ENCODE measurements around the gene CRYL1.

Gene CRYL1

DNA sequence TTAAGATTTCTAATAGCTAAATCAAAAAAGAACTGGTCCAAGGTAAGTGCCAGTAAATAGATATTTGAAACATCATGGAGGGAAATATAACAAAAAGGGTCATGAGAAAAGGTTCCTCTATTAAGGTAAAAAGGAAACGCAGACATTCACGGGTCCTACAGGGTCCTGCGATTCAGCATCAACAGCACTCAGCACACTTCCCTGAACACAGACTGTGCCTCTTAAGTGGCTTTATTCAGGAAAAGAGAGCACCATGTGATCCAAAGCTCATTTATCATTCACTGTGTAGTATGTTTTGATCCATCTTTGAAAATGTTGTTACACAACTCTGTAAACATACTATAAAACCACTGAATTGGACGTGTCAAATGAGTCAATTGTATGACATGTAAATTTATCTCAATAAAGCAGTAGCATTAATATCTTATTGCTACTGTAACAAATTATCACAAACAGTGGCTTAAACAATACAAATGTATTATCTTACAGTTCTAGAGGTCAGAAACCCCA is 33.7 kb downstream of the CRYL1 start:
- DNase-seq: no peak

- no peak for DNase-seq
Measured at GRCh38 chr13:20489185-20489820, 36.4 kb downstream of the CRYL1 start.

DNA sequence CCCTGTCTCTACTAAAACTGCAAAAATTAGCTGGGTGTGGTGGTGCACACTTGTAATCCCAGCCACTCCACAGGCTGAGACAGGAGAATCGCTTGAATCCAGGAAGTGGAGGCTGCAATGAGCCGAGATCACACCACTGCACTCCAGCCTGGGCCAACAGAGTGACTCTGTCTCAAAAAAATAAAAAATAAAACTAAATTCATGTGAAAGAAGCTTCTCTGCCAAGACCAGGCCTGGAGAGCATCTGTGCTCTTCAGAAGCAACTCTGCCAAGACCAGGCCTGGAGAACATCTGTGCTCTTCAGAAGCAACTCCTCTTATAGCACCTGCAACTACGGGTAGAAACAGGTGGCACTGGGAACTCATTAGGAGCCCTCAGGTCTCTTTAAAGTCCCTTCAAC is 37.7 kb downstream of the CRYL1 start:
- no peak for DNase-seq

DNA sequence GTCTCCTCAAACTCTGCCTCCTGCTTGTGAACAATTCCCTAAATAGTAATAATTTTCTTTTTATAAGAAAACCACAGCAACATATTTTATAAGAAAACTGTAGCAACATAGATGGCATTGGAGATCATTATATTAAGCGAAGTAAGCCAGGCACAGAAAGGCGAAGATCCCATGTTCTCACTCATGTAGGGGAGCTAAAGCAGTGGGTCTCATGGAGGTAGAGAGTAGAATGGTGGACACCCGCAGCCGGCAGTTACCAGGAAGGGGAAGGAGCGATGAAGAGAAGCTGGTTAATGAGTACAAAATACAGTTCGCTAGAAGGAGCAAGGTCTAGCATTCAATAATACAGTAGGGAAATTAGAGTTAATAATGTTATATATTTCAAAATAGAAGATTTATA is 42.9 kb downstream of the CRYL1 start:
- DNase-seq: no peak

GRCh38 chr13:20482275-20482761 is 43.3 kb downstream of the CRYL1 start:
- no peak for DNase-seq

DNA sequence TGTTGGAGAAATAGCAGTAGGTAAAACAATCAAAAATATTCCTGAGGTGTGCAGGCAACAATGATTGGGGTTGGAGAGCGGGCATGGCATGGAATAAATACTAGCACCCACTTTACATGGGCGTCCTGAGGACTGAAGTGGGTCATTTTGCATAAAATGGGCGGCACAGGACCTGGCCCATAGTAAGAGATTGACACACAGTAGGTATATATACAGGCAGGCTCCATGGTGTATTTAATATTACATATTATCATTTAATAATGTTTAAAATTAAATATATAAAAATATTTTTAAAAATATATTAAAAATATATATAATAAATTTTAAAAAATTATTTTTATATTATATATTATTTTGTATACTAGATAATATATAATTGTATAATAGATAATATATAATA is 48.3 kb downstream of the CRYL1 start:
- DNase-seq: no peak

DNA sequence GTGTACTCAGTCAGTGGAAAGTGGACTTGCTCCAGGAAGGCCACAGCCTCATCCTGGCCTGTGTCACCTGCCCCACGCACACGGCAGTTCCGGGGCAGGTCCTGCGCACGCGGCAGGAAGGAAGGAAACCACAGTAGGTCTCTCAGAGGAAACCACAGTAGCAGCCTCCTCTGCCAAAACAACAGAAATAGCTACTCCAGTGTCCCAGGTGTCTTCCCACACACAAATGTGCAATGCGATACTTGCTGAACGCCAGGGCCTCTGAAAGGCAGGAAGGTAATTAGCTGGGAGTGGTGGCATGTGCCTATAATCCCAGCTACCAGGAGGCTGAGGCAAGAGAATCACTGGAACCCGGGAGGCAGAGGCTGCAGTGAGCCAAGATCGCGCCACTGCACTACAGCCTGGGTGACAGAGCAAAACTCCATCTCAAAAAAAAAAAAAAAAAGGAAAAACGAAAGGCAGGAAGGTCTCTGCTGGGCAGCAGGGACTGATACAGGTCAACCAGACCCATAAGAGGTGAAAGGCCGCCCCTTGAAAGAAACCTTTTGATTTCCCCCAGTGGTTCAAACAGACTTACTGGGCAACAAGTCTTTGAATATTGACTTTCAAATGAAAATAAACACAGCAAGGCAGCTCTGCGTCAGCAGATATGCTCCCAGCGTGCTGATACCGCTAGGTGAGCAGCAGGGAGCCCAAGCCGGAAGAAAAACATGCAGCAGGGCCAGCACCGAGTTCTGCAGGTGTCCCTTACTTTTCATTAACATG is 49.5 kb downstream of the CRYL1 start:
- DNase-seq: no peak

DNA sequence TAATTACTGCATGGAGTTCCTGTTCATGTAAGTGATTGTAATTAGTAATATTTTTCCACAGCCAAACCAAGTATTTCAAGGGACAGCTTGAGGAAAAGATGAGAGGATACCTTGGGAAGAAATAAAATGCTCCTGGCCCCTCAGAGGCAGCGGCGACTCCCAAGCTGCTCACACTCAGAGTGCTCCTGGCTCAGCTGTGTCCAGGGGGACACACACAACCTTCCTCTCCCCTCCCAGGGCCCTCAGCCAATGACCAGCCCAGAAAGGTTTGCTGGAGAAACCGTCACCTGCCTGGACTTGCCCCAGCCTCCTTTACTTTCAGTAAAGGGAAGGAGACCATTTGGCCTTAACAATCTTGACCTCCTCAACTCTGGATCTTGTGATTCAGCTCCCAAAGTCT is 51.1 kb downstream of the CRYL1 start:
- DNase-seq: no peak

DNA sequence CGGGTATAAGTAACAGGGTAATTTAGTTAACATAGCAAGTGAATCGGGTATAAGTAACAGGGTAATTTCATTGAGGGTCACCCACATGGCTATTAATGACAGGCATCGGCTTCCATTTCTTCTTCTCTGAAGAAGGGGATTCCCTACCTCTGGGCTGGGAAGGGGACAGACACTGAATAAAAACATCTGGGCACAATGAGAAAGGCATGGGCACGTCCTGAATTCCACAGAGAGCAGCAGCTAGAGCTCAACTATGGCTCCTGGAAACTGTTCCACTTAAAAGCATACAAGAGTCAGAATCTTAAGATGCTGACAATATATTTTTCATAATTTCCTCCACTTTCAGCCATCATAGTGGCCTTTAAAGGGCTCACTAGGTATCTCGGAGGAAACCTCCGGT is 51.8 kb downstream of the CRYL1 start:
- no peak for DNase-seq

- no peak for DNase-seq
Measured at GRCh38 chr13:20473139-20473538, 52.5 kb downstream of the CRYL1 start.

- no peak for DNase-seq
Measured at GRCh38 chr13:20472531-20472930, 53.1 kb downstream of the CRYL1 start.

GRCh38 chr13:20470136-20470535 is 55.5 kb downstream of the CRYL1 start:
- DNase-seq: no peak

GRCh38 chr13:20466371-20466770 is 59.3 kb downstream of the CRYL1 start:
- no peak for DNase-seq

- DNase-seq: no peak
Measured at GRCh38 chr13:20465218-20465879, 60.3 kb downstream of the CRYL1 start.

GRCh38 chr13:20462921-20463320 is 62.7 kb downstream of the CRYL1 start:
- DNase-seq: no peak

DNA sequence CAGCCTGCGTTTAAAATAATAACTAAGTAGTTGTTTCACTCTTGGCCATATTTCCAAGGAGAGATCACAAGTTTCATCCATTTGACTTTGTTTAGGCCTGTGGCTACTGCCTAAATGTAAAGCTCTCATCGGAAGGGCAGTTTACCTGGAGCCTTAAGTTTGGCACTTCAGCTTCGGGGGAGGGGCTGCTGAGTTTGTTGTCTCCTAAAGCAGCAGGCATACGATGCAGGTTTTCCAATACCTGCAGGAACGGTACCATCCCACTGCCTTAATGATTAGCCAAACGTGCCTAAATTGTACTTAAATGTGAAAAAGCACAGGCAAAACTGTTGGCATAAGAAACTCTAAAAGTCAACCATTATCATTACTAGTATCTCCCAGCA is 63.1 kb downstream of the CRYL1 start:
- no peak for DNase-seq

GRCh38 chr13:20461860-20462532 is 63.7 kb downstream of the CRYL1 start:
- no peak for DNase-seq

- no peak for DNase-seq
Measured at GRCh38 chr13:20461481-20461859, 64.2 kb downstream of the CRYL1 start.

DNA sequence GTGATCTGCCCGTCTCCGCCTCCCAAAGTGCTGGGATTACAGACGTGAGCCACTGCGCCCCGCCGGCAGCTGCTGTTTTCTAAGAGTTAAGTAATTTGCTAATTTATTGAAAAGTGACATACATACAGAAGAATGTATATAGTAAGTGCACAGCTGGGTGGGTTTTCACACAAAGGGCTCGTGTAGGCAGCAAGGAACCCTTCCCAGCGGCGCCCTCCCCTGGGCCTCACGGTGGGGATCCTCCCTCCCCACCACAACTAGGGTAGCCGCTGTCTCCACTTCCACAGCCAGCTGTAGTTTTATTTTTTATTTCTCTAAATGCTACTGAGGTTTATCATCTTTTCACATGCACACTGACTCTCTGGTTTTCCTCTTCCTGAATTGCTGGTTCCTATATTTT is 64.9 kb downstream of the CRYL1 start:
- no peak for DNase-seq

GRCh38 chr13:20457670-20458069 is 68.0 kb downstream of the CRYL1 start:
- no peak for DNase-seq

DNA sequence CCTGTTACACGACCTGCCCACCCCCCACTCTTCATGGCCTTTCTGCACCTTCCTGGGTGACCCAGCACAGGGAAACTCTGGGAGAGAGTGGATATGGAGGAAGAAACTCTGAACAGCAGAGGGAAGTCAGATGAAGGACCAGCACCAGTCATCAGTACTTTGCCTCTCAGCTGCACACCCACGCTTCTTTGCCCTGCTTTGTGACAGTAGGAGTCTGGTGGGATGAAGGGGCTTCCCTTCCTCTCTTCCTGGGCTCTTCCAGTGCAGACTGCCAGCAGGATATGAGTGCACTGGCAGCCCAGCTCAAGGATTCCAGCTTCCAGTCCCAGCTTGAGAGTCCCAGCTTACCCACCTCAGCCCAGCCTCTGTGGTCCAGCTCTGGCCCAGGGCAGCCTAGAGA is 68.9 kb downstream of the CRYL1 start:
- no peak for DNase-seq

- DNase-seq: no peak
Measured at GRCh38 chr13:20451397-20451796, 74.3 kb downstream of the CRYL1 start.

DNA sequence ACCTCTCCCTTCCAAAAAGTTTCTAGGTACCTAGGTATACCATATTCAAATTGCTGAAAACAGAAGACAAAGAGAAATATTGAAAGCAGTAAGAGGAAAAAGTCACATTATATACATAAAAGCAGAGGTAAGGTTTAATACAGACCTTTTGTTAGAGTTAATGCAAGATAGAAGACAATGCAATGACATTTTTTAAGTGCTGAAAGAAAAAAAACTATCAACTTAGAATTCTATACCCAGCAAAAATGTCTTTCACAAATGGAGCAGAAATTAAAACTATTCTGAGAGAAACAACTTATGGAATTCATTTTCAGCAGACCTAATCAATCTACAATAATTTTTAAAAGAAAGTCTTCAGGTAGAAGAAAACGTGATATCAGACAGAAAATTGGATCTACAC is 77.2 kb downstream of the CRYL1 start:
- no peak for DNase-seq

Data from right hindlimb (tissue), 1 donor.